ENCODE results near the gene RBPMS2.
A peak's percentile ranks its signal among the peaks of the same experiment; 100 is the strongest.

The RBPMS2 gene

DNA sequence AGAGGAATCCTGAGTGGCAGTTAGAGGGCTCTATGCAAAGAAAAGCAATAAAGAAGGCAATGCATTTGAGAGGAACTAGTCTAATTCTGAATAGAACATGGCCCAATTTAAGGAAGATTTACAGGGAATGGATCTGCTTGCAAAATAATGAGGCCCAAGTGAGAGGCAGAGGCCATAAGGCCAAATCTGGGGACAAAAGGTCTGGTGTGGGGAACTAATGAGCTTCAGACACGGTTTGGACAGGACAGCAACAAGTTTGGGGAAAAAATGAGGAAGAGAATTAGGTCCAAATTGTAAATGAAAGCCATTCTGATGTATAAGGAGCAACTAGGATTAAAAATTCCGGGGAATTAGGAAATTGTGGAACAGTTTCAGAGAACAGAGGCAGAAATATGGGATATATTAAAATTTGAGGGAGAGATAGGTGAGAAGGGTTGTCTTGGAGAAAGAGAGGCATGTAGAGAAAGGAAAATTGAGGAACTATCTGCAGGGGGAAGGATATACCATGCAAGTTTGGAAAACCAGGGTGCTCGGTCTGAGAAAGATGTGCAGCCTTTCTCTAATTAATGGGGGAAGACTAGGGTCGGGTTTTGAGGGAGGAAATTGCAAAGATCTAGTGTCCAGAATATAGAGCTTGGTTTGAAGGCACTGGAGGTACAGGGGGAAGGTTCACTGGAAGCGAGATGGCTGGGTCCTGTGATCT lies 73.8 kb downstream of the RBPMS2 start:
- no peak for DNase-seq (ENCODE audit: low read depth, low spot score)
- Histone ChIP-seq H3K9ac (ENCODE audit: insufficient read length) (peak overlapping the region; percentile 12), H3K9me3 (ENCODE audit: low read depth, low read length) (no peaks in the 10 kb centered on the region), H3K27ac (no peak overlapping the region), H3K4me3 (peak overlapping the region; percentile 82), H3K36me3 (ENCODE audit: insufficient read depth, low read length) (no peaks in the 10 kb centered on the region)
- TF ChIP-seq POLR2AphosphoS5 (IDR thresholded peaks at IDR 0.05; ENCODE audit: borderline replicate concordance, low read depth, low read length) = no peak
- TF ChIP-seq FOXP2 (optimal IDR thresholded peaks at IDR 0.05; ENCODE audit: control extremely low read depth, extremely low read length, insufficient read depth) = no peak
- TF ChIP-seq EZH2 (IDR thresholded peaks at IDR 0.05) = no peak

GRCh38 chr15:64701051-64701450 lies 74.3 kb downstream of the RBPMS2 start:
- DNase-seq (ENCODE audit: low read depth, low spot score) = no peak
- H3K9ac ChIP-seq (ENCODE audit: insufficient read length) = peak overlapping the region; percentile 12
- no peak for TF ChIP-seq POLR2AphosphoS5 (IDR thresholded peaks at IDR 0.05; ENCODE audit: borderline replicate concordance, low read depth, low read length)
- no peak for TF ChIP-seq EZH2 (IDR thresholded peaks at IDR 0.05)
- TF ChIP-seq FOXP2 (optimal IDR thresholded peaks at IDR 0.05; ENCODE audit: control extremely low read depth, extremely low read length, insufficient read depth) = no peak
- H3K27ac ChIP-seq = no peak overlapping the region
- H3K9me3 ChIP-seq (ENCODE audit: low read depth, low read length) = no peaks in the 10 kb centered on the region
- H3K36me3 ChIP-seq (ENCODE audit: insufficient read depth, low read length) = no peaks in the 10 kb centered on the region
- H3K4me3 ChIP-seq = peak overlapping the region; percentile 82

- H3K27ac ChIP-seq = no peak overlapping the region
- no peak for DNase-seq (ENCODE audit: low read depth, low spot score)
- H3K36me3 ChIP-seq (ENCODE audit: insufficient read depth, low read length) = peaks cover 6% of the 10 kb centered on the region
- no peaks in the 10 kb centered on the region for H3K9me3 ChIP-seq (ENCODE audit: low read depth, low read length)
- no peak overlapping the region for H3K4me3 ChIP-seq
- no peak overlapping the region for H3K9ac ChIP-seq (ENCODE audit: insufficient read length)
- TF ChIP-seq EZH2 (IDR thresholded peaks at IDR 0.05) (no peak), POLR2AphosphoS5 (IDR thresholded peaks at IDR 0.05; ENCODE audit: borderline replicate concordance, low read depth, low read length) (no peak), FOXP2 (optimal IDR thresholded peaks at IDR 0.05; ENCODE audit: control extremely low read depth, extremely low read length, insufficient read depth) (no peak)
These were observed 75.5 kb downstream of the RBPMS2 start for GRCh38 chr15:64699751-64700388.

DNA sequence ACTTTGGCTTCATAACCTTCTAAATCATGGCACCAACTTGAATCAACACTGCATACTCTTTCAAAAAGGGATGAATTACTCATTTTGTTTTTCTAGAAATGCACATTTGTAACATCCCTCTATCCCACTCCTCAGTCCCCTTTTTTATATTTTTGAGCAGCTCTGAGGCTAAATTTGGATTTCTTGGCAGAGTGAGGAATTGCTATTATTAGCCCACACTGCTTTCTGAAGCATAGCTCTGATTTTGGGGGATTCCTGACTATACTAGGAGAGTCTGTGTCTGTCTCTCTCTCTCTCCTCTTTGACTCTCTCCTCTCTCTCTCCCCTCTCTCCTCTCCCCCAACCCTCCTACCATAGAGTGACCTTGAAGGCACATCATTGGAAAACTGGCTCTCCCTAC lies 76.6 kb downstream of the RBPMS2 start:
- no peak overlapping the region for H3K9ac ChIP-seq (ENCODE audit: insufficient read length)

DNA sequence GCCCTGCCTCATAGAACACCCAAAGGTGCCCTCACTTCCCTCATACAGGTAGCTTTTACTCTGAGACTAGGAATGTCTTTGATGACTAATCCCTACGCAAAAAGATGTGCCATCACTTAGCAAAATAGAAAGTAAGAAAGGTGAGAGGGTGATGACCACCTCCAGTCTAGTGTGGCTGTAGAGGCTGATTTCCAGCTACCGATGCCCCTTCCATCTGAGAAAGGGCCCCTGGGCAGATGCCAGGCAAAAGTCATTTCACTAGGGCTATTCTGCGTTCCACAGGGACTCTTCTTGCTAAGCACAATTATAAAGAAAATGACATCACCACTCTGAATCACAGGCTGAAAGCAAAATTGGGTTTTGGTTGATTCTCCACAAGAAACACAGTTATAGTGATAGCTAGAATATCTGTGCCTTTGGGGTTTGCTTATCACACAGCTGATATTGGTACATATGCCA lies 77.4 kb downstream of the RBPMS2 start:
- no peak overlapping the region for H3K9ac ChIP-seq (ENCODE audit: insufficient read length)
- no peaks in the 10 kb centered on the region for H3K9me3 ChIP-seq (ENCODE audit: low read depth, low read length)
- H3K27ac ChIP-seq = no peak overlapping the region
- H3K4me3 ChIP-seq = no peak overlapping the region
- H3K36me3 ChIP-seq (ENCODE audit: insufficient read depth, low read length) = peaks cover 9% of the 10 kb centered on the region
- DNase-seq (ENCODE audit: low read depth, low spot score) = no peak
- TF ChIP-seq EZH2 (IDR thresholded peaks at IDR 0.05) = no peak
- TF ChIP-seq POLR2AphosphoS5 (IDR thresholded peaks at IDR 0.05; ENCODE audit: borderline replicate concordance, low read depth, low read length) = no peak

More for the DNA sequence above, 76.6 kb downstream of the RBPMS2 start:
- no peak for DNase-seq (ENCODE audit: low read depth, low spot score)
- Histone ChIP-seq H3K4me3 (no peak overlapping the region), H3K36me3 (ENCODE audit: insufficient read depth, low read length) (peaks cover 7% of the 10 kb centered on the region), H3K27ac (no peak overlapping the region), H3K9me3 (ENCODE audit: low read depth, low read length) (no peaks in the 10 kb centered on the region)
- TF ChIP-seq EZH2 (IDR thresholded peaks at IDR 0.05) (no peak), FOXP2 (optimal IDR thresholded peaks at IDR 0.05; ENCODE audit: control extremely low read depth, extremely low read length, insufficient read depth) (no peak), POLR2AphosphoS5 (IDR thresholded peaks at IDR 0.05; ENCODE audit: borderline replicate concordance, low read depth, low read length) (no peak)

GRCh38 chr15:64696481-64696880 lies 78.9 kb downstream of the RBPMS2 start:
- no peak for DNase-seq (ENCODE audit: low read depth, low spot score)
- H3K9me3 ChIP-seq (ENCODE audit: low read depth, low read length) = no peaks in the 10 kb centered on the region
- peaks cover 13% of the 10 kb centered on the region for H3K36me3 ChIP-seq (ENCODE audit: insufficient read depth, low read length)
- TF ChIP-seq FOXP2 (optimal IDR thresholded peaks at IDR 0.05; ENCODE audit: control extremely low read depth, extremely low read length, insufficient read depth) (no peak), POLR2AphosphoS5 (IDR thresholded peaks at IDR 0.05; ENCODE audit: borderline replicate concordance, low read depth, low read length) (no peak), EZH2 (IDR thresholded peaks at IDR 0.05) (no peak)
- no peak overlapping the region for H3K4me3 ChIP-seq
- H3K27ac ChIP-seq = no peak overlapping the region
- H3K9ac ChIP-seq (ENCODE audit: insufficient read length) = no peak overlapping the region

DNA sequence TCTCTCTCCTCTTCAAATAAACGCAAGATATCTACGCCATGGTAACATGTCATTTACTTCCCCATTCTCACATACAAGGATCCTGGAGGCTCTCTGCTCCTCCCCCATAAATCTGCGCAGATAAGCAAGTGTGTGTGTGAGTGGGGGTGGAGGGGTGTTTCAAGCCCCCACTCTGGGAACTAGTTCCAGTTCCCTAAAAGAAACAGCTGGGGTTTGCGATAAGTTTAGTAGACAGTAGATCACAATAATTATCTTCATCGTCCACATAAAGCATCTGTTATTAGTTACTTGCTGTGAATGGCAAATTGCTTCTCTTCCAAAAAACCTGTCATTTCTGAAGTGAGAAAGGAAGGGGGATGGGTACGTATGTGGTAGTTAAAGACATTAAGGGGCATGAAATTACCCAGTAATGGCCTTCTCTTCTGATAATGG lies 79.8 kb downstream of the RBPMS2 start:
- H3K36me3 ChIP-seq (ENCODE audit: insufficient read depth, low read length) = peaks cover 18% of the 10 kb centered on the region
- no peak for TF ChIP-seq POLR2AphosphoS5 (IDR thresholded peaks at IDR 0.05; ENCODE audit: borderline replicate concordance, low read depth, low read length)
- no peak for TF ChIP-seq EZH2 (IDR thresholded peaks at IDR 0.05)
- TF ChIP-seq FOXP2 (optimal IDR thresholded peaks at IDR 0.05; ENCODE audit: control extremely low read depth, extremely low read length, insufficient read depth) = no peak
- H3K9ac ChIP-seq (ENCODE audit: insufficient read length) = no peak overlapping the region
- H3K27ac ChIP-seq = no peak overlapping the region
- no peaks in the 10 kb centered on the region for H3K9me3 ChIP-seq (ENCODE audit: low read depth, low read length)
- H3K4me3 ChIP-seq = no peak overlapping the region
- DNase-seq (ENCODE audit: low read depth, low spot score) = no peak

- TF ChIP-seq POLR2AphosphoS5 (IDR thresholded peaks at IDR 0.05; ENCODE audit: borderline replicate concordance, low read depth, low read length) (no peak), FOXP2 (optimal IDR thresholded peaks at IDR 0.05; ENCODE audit: control extremely low read depth, extremely low read length, insufficient read depth) (no peak), EZH2 (IDR thresholded peaks at IDR 0.05) (no peak)
- Histone ChIP-seq H3K9ac (ENCODE audit: insufficient read length) (no peak overlapping the region), H3K36me3 (ENCODE audit: insufficient read depth, low read length) (peaks cover 25% of the 10 kb centered on the region)
These were observed 80.6 kb downstream of the RBPMS2 start for GRCh38 chr15:64694816-64695215.

More at GRCh38 chr15:64694816-64695215, 80.6 kb downstream of the RBPMS2 start:
- no peak for DNase-seq (ENCODE audit: low read depth, low spot score)
- Histone ChIP-seq H3K9me3 (ENCODE audit: low read depth, low read length) (no peaks in the 10 kb centered on the region), H3K27ac (no peak overlapping the region), H3K4me3 (no peak overlapping the region)
